K562 treated with DMSO at 1 percent for 24 hours (cell line): ENCODE measurements around the gene KATNAL1. TPM values are rescaled to one million over a fixed set of nuclear protein-coding genes. Genes with fewer than 3 reads are reported as not detected.

Source experiments
- total RNA-seq: library from RNA; unstranded; fragments of 300-600 nt; gene quantifications from 2 replicates; pipeline ENCODE4 v1.2.3, GENCODE V29; 2022; ENCODE audit warnings: low read depth; ENCODE audit not compliant: insufficient read depth

KATNAL1 gene
- 2.4 and 2.8 TPM in 2 replicates for total RNA-seq

GRCh38 chr13:30307194-30307970, at the start of gene KATNAL1:
Gene KATNAL1, minus strand, starts transcription at chr13:30307551. Its CDS starts 23,774 bp downstream, at chr13:30283777.

Other genes with a start within 250 kb of the KATNAL1 start
- gene UBE2L5, start 114.9 kb upstream of the KATNAL1 start, total RNA-seq: not detected in 2 replicates
- 243 and 269 TPM in 2 replicates for gene HMGB1, start 158.4 kb upstream of the KATNAL1 start, total RNA-seq